ENCODE results near the gene LARP1B.

- TF ChIP-seq POLR2A (IDR thresholded peaks at IDR 0.05) (no peak), CTCF (IDR thresholded peaks at IDR 0.05) (no peak), EP300 (IDR thresholded peaks at IDR 0.05) (no peak)
These were observed 180.4 kb downstream of the LARP1B start for GRCh38 chr4:128241425-128241913.

Measured in sigmoid colon (tissue), 4 donors.